A549 (cell line): ENCODE data around the gene PIP4K2A. TPM values are rescaled to one million over a fixed set of nuclear protein-coding genes. Genes with fewer than 3 reads are reported as not detected.
"Not testable (repeated sequence)": the region's sequence is repeated elsewhere in the genome, so short reads cannot be mapped to it uniquely, and the experiment has no call there.

Experiments
- ATAC-seq, 2 experiments: fragments of 200-7000 bp in 1 of 2; fragments of >200 bp in 1 of 2; cut with Nextera tagmentation in 1 of 2; cut with Tn5 transposase in 1 of 2; 3 replicates each; pipeline versions ENCODE4 v1.8.0 to v1.9.1; 2018 to 2020; ENCODE audit warnings: mild to moderate bottlenecking in 1 of 2, moderate library complexity in 1 of 2
- CTCF ChIA-PET: fragments of 300-600 bp; sonication (Branson Sonifier 250); formaldehyde crosslinking; extraction: SDS; loops from one replicate; lab custom pipeline; 2021; ENCODE audit warnings: antibody characterized with exemption, inconsistent platforms; lab: Yijun Ruan, JAX
- POLR2A ChIA-PET: fragments of 350-600 bp; formaldehyde crosslinking; extraction: SDS; loops from one replicate; lab custom pipeline; 2021; ENCODE audit warnings: antibody characterized with exemption, inconsistent platforms; lab: Yijun Ruan, JAX
- DNase-seq, 2 experiments: peaks; one replicate each; pipeline versions ENCODE4 v3.0.0 to v3.0.0-alpha.2; 2011 to 2016; ENCODE audit warnings: low read depth in 1 of 2, low spot score in 1 of 2
- FAIRE-seq: peaks from 2 replicates; lab custom pipeline; 2011; peaks lifted over from hg19 to GRCh38; lab: Jason Lieb, UNC
- H3K27ac ChIP-seq, 2 experiments: fragments of >200 bp; sonication (Bioruptor Twin); formaldehyde crosslinking; 3 replicates each; pipeline ENCODE4 v1.5.1; 2016 to 2017
- H3K4me1 ChIP-seq: fragments of >200 bp; sonication (Bioruptor Twin); formaldehyde crosslinking; 3 replicates; pipeline ENCODE4 v1.6.1; 2016
- H3K4me2 ChIP-seq: fragments of >200 bp; sonication (Bioruptor Twin); formaldehyde crosslinking; 3 replicates; pipeline ENCODE4 v1.6.1; 2016
- H3K4me3 ChIP-seq: fragments of >200 bp; sonication (Bioruptor Twin); formaldehyde crosslinking; 3 replicates; pipeline ENCODE4 v1.5.1; 2016
- H3K9me3 ChIP-seq: fragments of >200 bp; sonication (Bioruptor Twin); formaldehyde crosslinking; 3 replicates; pipeline ENCODE4 v1.6.1; 2016
- CBX2 ChIP-seq: fragments of 200-600 bp; sonication (generic); IDR thresholded peaks from 2 replicates; pipeline ENCODE4 v1.6.1; 2016; ENCODE audit warnings: low read depth, mild to moderate bottlenecking, borderline replicate concordance
- CEBPB ChIP-seq, 2 experiments: fragments of >200 bp in 1 of 2; sonication (Bioruptor Twin) in 1 of 2; formaldehyde crosslinking in 1 of 2; IDR thresholded peaks; 2 replicates each; pipeline ENCODE4 v1.6.1; 2012 to 2016
- ESRRA ChIP-seq: fragments of 150-350 bp; IDR thresholded peaks from 2 replicates; pipeline ENCODE4 v1.6.1; 2014; ENCODE audit warnings: mild to moderate bottlenecking, low read length, borderline replicate concordance
- FOSB ChIP-seq: fragments of 250-450 bp; sonication (Bioruptor Pico); IDR thresholded peaks from 2 replicates; pipeline ENCODE4 v1.5.0; 2020; ENCODE audit warnings: mild to moderate bottlenecking, moderate library complexity
- GATA3 ChIP-seq: IDR thresholded peaks from 2 replicates; pipeline ENCODE4 v1.6.1; 2012; ENCODE audit warnings: borderline replicate concordance
- HDAC2 ChIP-seq: fragments of 200-600 bp; sonication (generic); IDR thresholded peaks from 2 replicates; pipeline ENCODE4 v1.6.1; 2016
- JUN ChIP-seq, 2 experiments: fragments of >200 bp; sonication (Bioruptor Twin); formaldehyde crosslinking; IDR thresholded peaks; 2 replicates in 1 of 2; 3 replicates in 1 of 2; pipeline ENCODE4 v1.6.1; 2016 to 2017
- KDM5A ChIP-seq: fragments of 200-600 bp; sonication (generic); IDR thresholded peaks from 2 replicates; pipeline ENCODE4 v1.6.1; 2016; ENCODE audit warnings: antibody characterized with exemption, mild to moderate bottlenecking
- MAFK ChIP-seq: fragments of 450-650 bp; IDR thresholded peaks from 2 replicates; pipeline ENCODE4 v1.6.1; 2014; ENCODE audit not compliant: partially characterized antibody
- MYC ChIP-seq: IDR thresholded peaks from 2 replicates; pipeline ENCODE4 v1.6.1; 2012; ENCODE audit warnings: mild to moderate bottlenecking, inconsistent platforms, low read length, improper control_type of control experiment, borderline replicate concordance
- NPAS2 ChIP-seq: fragments of 250-450 bp; sonication (Bioruptor Pico); IDR thresholded peaks from 2 replicates; pipeline ENCODE4 v1.8.0; 2022; ENCODE audit warnings: mild to moderate bottlenecking, moderate library complexity, borderline replicate concordance
- NR3C1 ChIP-seq: fragments of >200 bp; sonication (Bioruptor Twin); formaldehyde crosslinking; IDR thresholded peaks from 3 replicates; pipeline ENCODE4 v1.6.1; 2017
- RFX5 ChIP-seq: fragments of 450-650 bp; IDR thresholded peaks from 2 replicates; pipeline ENCODE4 v1.7.1; 2014; ENCODE audit warnings: antibody characterized with exemption, mild to moderate bottlenecking, moderate library complexity
- SREBF2 ChIP-seq: fragments of 450-650 bp; IDR thresholded peaks from 2 replicates; pipeline ENCODE4 v1.6.1; 2014; ENCODE audit warnings: mild to moderate bottlenecking, moderate library complexity
- WGBS: methylation state at CpG from one replicate; pipeline ENCODE4 v1.1.6; 2017; ENCODE audit errors: missing lambda C conversion rate; 5-methylcytosine and 5-hydroxymethylcytosine counted together
- polyA plus RNA-seq, 4 experiments: library from polyadenylated mRNA; depleted of rRNA in 3 of 4; stranded (reverse); fragments of >200 nt; fragmentation: RNase III in 1 of 4; extraction: RNeasy Plus Mini Kit Qiagen cat#74134 plus additional on column Dnase treatment in 1 of 4; gene quantifications; 2 replicates in 3 of 4; 3 replicates in 1 of 4; pipeline ENCODE4 v1.2.3, GENCODE V29; 2011 to 2017
- TF ChIP-seq, protein P1 (sequence below): fragments of >200 bp; sonication (Bioruptor Twin); formaldehyde crosslinking; IDR thresholded peaks from 2 replicates; pipeline ENCODE4 v1.6.1; 2016
- TF ChIP-seq, protein P2 (sequence below): IDR thresholded peaks from 2 replicates; pipeline ENCODE4 v1.6.1; 2012
- TF ChIP-seq, protein P3 (sequence below): fragments of >200 bp; sonication (Bioruptor Twin); formaldehyde crosslinking; IDR thresholded peaks from 3 replicates; pipeline ENCODE4 v1.5.1; 2016

Gene PIP4K2A
- polyA plus RNA-seq, 2 of the 4 experiments (the other 2 are of a cell fraction) = 23.1 to 24.0 TPM

GRCh38 chr10:22503315-22504088 is 210.9 kb downstream of the PIP4K2A start:
- H3K4me1 ChIP-seq = no peaks in the 10 kb centered on the region
- WGBS = 44% methylated on average over 9 of the region's 9 CpGs
- ChIA-PET POLR2A (no interaction called here), CTCF (interaction anchor here (0.7 kb wide), 1 partner anchor 174 kb away, joined by 3 read pairs; no protein-coding TSS in a partner anchor)
- no peak for TF ChIP-seq CEBPB (IDR thresholded peaks at IDR 0.05)
- peak; percentile 86 for TF ChIP-seq RFX5
- peak; percentile 70 for TF ChIP-seq MAFK
- no peak overlapping the region for H3K4me2 ChIP-seq
- no peak for FAIRE-seq
- no peaks in the 10 kb centered on the region for H3K9me3 ChIP-seq
- ATAC-seq = no peak
- peak in 1 of 2 experiments; percentile 12 for DNase-seq
- H3K4me3 ChIP-seq = no peak overlapping the region
- no peak overlapping the region for H3K27ac ChIP-seq

- DNase-seq (no peak), FAIRE-seq (no peak), ATAC-seq (no peak)
- no peak overlapping the region for H3K4me2 ChIP-seq
- WGBS = 96% methylated on average over 2 of the region's 2 CpGs
- no peaks in the 10 kb centered on the region for H3K9me3 ChIP-seq
- ChIA-PET POLR2A (no interaction called here), CTCF (no interaction called here)
- no peaks in the 10 kb centered on the region for H3K4me1 ChIP-seq
- H3K4me3 ChIP-seq = no peak overlapping the region
- TF ChIP-seq MYC = no peak
- TF ChIP-seq RFX5 = no peak
- H3K27ac ChIP-seq = no peak overlapping the region
These were observed 212.5 kb downstream of the PIP4K2A start for GRCh38 chr10:22501863-22502262.

GRCh38 chr10:22501413-22501812 is 213.0 kb downstream of the PIP4K2A start:
- Histone ChIP-seq H3K4me1 (no peaks in the 10 kb centered on the region), H3K4me2 (no peak overlapping the region), H3K4me3 (no peak overlapping the region), H3K27ac (no peak overlapping the region), H3K9me3 (no peaks in the 10 kb centered on the region)
- CTCF ChIA-PET = no interaction called here
- POLR2A ChIA-PET = no interaction called here
- TF ChIP-seq GATA3 (no peak), RFX5 (no peak)
- FAIRE-seq = no peak
- WGBS = 42% methylated on average over 3 of the region's 3 CpGs
- no peak for DNase-seq
- no peak for ATAC-seq

GRCh38 chr10:22500656-22501340 is 213.6 kb downstream of the PIP4K2A start:
- no peak for TF ChIP-seq JUN (IDR thresholded peaks at IDR 0.05)
- no peak for TF ChIP-seq RFX5
- TF ChIP-seq SREBF2 = no peak
- no peak for TF ChIP-seq NR3C1
- TF ChIP-seq FOSB (CRISPR knock-in tag) = no peak
- TF ChIP-seq, protein P1, sequence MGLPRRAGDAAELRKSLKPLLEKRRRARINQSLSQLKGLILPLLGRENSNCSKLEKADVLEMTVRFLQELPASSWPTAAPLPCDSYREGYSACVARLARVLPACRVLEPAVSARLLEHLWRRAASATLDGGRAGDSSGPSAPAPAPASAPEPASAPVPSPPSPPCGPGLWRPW = no peak
- no peak for TF ChIP-seq KDM5A
- TF ChIP-seq NPAS2 (CRISPR knock-in tag) = no peak
- TF ChIP-seq HDAC2 = no peak
- no peak for TF ChIP-seq ESRRA
- TF ChIP-seq CBX2 = no peak
- TF ChIP-seq, protein P2, sequence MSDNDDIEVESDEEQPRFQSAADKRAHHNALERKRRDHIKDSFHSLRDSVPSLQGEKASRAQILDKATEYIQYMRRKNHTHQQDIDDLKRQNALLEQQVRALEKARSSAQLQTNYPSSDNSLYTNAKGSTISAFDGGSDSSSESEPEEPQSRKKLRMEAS = no peak
- TF ChIP-seq, protein P3, sequence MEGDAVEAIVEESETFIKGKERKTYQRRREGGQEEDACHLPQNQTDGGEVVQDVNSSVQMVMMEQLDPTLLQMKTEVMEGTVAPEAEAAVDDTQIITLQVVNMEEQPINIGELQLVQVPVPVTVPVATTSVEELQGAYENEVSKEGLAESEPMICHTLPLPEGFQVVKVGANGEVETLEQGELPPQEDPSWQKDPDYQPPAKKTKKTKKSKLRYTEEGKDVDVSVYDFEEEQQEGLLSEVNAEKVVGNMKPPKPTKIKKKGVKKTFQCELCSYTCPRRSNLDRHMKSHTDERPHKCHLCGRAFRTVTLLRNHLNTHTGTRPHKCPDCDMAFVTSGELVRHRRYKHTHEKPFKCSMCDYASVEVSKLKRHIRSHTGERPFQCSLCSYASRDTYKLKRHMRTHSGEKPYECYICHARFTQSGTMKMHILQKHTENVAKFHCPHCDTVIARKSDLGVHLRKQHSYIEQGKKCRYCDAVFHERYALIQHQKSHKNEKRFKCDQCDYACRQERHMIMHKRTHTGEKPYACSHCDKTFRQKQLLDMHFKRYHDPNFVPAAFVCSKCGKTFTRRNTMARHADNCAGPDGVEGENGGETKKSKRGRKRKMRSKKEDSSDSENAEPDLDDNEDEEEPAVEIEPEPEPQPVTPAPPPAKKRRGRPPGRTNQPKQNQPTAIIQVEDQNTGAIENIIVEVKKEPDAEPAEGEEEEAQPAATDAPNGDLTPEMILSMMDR = no peak
- Histone ChIP-seq H3K9me3 (no peaks in the 10 kb centered on the region), H3K4me1 (no peaks in the 10 kb centered on the region), H3K27ac (no peak overlapping the region), H3K4me2 (no peak overlapping the region), H3K4me3 (no peak overlapping the region)
- DNase-seq (no peak), ATAC-seq (no peak), FAIRE-seq (no peak)
- CTCF ChIA-PET = interaction anchor here (1.4 kb wide), 1 partner anchor 50 kb away, joined by 3 read pairs; no protein-coding TSS in a partner anchor
- POLR2A ChIA-PET = no interaction called here
- 62% methylated on average over 7 of the region's 7 CpGs for WGBS

DNA sequence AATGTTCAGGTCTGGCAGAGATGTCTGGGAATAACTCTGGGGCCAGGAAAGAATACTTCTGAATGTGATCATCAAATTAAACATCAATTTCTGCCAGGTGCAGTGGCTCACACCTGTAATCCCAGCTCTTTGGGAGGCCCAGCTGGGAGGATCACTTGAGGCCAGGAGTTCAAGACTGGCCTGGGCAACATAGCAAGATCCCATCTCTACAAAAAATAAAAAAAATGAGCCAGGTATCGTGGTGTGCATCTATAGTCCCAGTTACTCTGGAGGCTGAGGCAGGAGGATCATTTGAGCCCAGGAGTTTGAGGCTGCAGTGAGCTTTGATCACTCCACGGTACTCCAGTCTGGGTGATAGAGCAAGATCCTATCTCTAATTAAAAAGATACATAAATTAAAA is 214.4 kb downstream of the PIP4K2A start:
- DNase-seq, ATAC-seq, H3K4me1 ChIP-seq, H3K9me3 ChIP-seq, H3K4me3 ChIP-seq, FAIRE-seq, H3K27ac ChIP-seq, H3K4me2 ChIP-seq: not testable (repeated sequence)
- WGBS = 14% methylated on average over 2 of the region's 2 CpGs
- CTCF ChIA-PET = interaction anchor here (1.4 kb wide), 1 partner anchor 51 kb away, joined by 3 read pairs; no protein-coding TSS in a partner anchor
- POLR2A ChIA-PET = interaction anchor here (0.6 kb wide), 1 partner anchor 77 kb away, joined by 12 read pairs; no protein-coding TSS in a partner anchor
